GM18505 (cell line): ENCODE results near the gene GALNT2.

Experiments used
- ATAC-seq: cut with Tn5 transposase; IDR thresholded peaks from one replicate; pipeline ENCODE4 v1.9.1; 2021; ENCODE audit not compliant: unreplicated experiment
- POLR2A ChIP-seq: IDR thresholded peaks from 4 replicates; pipeline ENCODE4 v1.6.1; 2011; ENCODE audit warnings: borderline replicate concordance; ENCODE audit not compliant: insufficient read depth, insufficient read length; ENCODE audit errors: extremely low read depth

GALNT2 gene

DNA sequence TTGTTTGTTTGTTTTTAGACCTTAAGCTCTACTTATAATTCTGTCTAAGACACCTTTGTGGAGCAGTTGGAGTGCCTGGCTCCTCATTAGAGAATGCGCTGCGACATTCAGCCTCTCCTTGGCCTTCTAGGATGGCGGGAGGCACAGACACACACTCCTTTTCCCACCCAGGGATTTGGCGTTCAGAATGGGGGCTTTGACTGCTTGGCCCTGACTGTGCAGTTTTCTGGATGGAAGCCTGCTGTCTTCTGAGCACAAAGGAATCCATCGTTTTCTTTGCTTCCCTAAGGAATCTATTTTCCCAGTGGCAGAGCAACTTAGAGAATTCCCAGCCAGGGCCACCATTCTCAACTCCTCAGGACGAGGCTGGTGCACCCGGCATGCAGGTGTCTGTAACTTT lies 83.6 kb downstream of the GALNT2 start:
- TF ChIP-seq POLR2A = no peak
- no peak for ATAC-seq

- TF ChIP-seq POLR2A = no peak
- no peak for ATAC-seq
These were observed 85.0 kb downstream of the GALNT2 start for GRCh38 chr1:230151924-230152468.

DNA sequence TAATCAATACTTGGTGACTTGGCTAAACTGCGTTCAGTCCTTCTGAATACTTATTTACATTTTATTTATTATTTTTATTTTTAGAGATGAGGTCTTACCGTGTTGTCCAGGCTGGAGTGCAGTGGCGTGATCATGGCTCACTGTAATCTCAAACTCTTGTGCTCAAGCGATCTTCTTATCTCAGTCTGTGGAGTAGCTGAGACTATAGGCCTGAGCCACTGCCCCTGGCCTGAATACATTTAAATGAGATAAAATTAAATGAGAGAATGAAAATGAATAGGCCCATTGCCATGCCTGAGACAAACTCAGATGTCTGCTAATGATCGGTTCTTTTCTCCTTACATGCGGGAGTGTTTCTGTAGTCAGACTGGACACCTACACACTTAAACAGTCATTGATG lies 86.0 kb downstream of the GALNT2 start:
- TF ChIP-seq POLR2A = no peak
- no peak for ATAC-seq

DNA sequence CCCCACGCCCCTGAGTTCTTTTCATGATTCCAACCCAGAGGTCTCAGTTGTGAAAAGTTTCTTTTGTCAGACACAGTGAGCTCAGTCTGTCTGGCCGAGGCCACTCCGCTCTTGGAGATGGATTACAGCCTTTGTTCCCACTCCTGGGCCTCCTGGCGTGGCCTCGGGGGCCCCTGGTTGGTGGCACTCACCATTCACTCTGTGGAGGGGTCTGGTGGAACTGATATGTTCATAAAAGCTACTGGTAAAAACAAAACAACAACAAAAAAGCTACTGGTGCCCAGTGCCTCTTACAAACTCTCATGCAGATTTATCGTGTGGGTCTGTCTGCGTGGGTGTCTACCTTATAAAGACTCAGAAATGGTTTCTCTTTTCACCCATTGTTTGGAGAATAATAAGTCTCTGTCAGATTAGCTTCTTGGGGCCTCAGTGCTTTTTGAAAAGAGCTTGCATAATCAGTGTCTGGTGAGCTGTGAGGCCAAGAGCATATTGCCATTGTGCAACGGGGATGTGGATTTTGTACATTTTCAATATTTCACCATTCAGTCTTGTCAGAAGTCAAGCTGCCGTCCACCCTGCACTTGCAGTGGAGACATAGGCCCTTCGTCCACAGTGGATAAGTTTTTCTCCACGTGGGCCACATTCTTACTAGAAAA lies 86.7 kb downstream of the GALNT2 start:
- TF ChIP-seq POLR2A = no peak
- ATAC-seq = no peak

DNA sequence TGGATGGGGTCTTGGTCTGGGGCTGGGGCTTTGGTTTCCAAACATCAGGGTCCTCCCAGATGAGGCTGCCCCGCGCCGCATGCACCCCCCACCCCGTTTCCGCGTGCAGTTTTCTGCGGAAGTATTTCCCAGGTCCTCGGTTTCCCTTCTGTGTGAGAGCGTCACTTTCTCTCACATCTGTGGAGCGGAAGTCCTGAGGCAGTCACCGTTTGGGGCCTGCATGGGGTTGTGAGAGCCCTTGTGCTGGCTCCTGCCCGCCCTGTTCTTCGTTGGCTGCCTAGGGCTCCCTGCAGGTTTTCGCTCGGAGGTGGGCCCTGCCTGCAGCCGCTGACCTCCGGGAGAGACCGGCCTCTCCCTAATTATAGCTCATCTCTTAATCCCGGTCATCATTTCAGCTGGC lies 88.0 kb downstream of the GALNT2 start:
- no peak for TF ChIP-seq POLR2A
- no peak for ATAC-seq

GRCh38 chr1:230156068-230156467 lies 89.0 kb downstream of the GALNT2 start:
- TF ChIP-seq POLR2A = no peak
- ATAC-seq = no peak

DNA sequence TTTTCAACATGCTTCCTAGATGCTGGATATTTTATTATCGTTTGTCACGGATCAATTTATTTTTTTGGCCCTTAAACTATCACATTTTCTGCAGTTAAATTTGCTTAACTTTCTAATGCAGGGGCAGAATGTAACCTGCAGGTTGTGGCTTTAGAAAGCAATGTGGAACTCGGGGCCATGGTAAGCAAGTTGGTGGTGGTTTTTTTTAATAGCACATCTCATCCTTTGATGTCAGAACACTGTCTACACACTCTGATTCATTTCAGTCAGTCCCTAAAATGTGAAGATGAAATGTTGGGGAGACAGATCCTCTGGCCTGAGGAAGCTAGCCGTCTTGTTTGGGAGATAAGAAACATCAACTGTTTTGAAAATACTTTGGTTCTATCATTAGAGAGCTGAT lies 89.5 kb downstream of the GALNT2 start:
- no peak for ATAC-seq
- no peak for TF ChIP-seq POLR2A

- no peak for ATAC-seq
- no peak for TF ChIP-seq POLR2A
These were observed 90.7 kb downstream of the GALNT2 start for GRCh38 chr1:230157420-230158390.

GRCh38 chr1:230158415-230159291 lies 91.6 kb downstream of the GALNT2 start:
- no peak for TF ChIP-seq POLR2A
- no peak for ATAC-seq

DNA sequence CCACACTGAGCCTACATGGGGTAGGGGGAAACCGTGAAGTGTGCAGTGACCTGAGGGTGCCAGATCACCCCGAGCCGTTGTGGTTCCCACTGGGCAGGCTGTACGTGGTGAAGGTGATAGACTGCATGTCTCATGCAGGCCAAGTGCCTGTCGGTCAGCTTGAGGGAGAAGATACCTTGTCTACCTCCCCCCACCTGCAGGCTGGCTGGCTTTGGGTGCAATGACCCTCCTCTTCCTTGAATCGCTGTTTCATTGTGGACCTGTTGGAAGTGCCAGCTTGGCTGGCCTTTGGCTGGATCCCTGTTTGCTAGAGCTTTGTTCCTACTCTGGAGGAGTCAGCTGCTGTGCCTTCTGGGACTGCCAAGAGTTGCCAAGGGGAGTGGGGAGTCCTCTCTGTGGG lies 92.5 kb downstream of the GALNT2 start:
- ATAC-seq = no peak
- no peak for TF ChIP-seq POLR2A

GRCh38 chr1:230160957-230161771 lies 94.1 kb downstream of the GALNT2 start:
- no peak for ATAC-seq

DNA sequence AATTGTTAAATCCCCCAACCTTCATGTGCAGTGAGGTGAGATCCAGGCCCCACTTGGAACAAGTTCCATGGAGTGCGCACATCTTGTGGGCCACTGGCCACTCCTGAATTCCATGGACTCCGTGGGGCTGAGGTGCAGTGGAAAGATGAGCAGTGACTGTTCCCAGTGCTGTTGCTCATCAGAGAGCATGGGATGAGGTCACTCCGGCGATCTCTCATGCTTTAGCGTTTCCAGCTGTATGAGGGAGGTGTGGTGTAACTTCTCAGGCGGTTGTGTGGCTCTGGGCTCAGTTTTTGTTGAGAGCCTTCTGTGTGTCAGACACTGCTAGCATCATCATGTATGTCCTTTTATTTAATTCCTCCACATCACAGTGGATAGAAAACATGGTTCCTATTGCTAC lies 96.2 kb downstream of the GALNT2 start:
- ATAC-seq = no peak
- no peak for TF ChIP-seq POLR2A

More at GRCh38 chr1:230160957-230161771, 94.1 kb downstream of the GALNT2 start:
- no peak for TF ChIP-seq POLR2A
